OCI-LY1 (cell line): ENCODE results near the gene RAB11FIP4.

Experiments used
- CTCF ChIP-seq: fragments of 200-600 bp; sonication (generic), shearing (Covaris generic); IDR thresholded peaks from 2 replicates; pipeline ENCODE4 v1.5.1; 2017; ENCODE audit warnings: mild to moderate bottlenecking, antibody characterized with exemption, low read length, moderate library complexity, mixed read lengths
- EZH2 ChIP-seq: fragments of 200-600 bp; sonication (generic), shearing (Covaris generic); IDR thresholded peaks from 2 replicates; pipeline ENCODE4 v1.8.0; 2017; ENCODE audit warnings: borderline replicate concordance, mixed run types, mild to moderate bottlenecking, antibody characterized with exemption, low read length, moderate library complexity, mixed read lengths

GRCh38 chr17:31480067-31480466 lies 88.6 kb downstream of the RAB11FIP4 start:
- TF ChIP-seq CTCF (no peak), EZH2 (no peak)
